Activated naive CD8-positive, alpha-beta T cell (primary cell): ENCODE results near the gene SLC24A4.

Source experiments
- H3K27ac Mint-ChIP-seq: one replicate; pipeline ENCODE4 v1.8.0; 2021; ENCODE audit warnings: mixed read lengths
- H3K27me3 Mint-ChIP-seq: one replicate; pipeline ENCODE4 v1.8.0; 2021; ENCODE audit warnings: mixed read lengths
- H3K36me3 Mint-ChIP-seq: one replicate; pipeline ENCODE4 v1.8.0; 2021; ENCODE audit warnings: mixed read lengths
- H3K4me1 Mint-ChIP-seq: one replicate; pipeline ENCODE4 v1.8.0; 2021; ENCODE audit warnings: low read depth, mixed read lengths
- H3K4me3 Mint-ChIP-seq: one replicate; pipeline ENCODE4 v1.8.0; 2021; ENCODE audit warnings: mild to moderate bottlenecking, mixed read lengths
- H3K9me3 Mint-ChIP-seq: one replicate; pipeline ENCODE4 v1.8.0; 2021; ENCODE audit warnings: low read depth, mixed read lengths

The SLC24A4 gene

GRCh38 chr14:92369097-92369496 lies 46.1 kb downstream of the SLC24A4 start:
- Mint-ChIP-seq H3K4me1 (no peaks in the 10 kb centered on the region), H3K4me3 (no peak overlapping the region), H3K9me3 (no peaks in the 10 kb centered on the region)

GRCh38 chr14:92372230-92372629 lies 49.3 kb downstream of the SLC24A4 start:
- no peaks in the 10 kb centered on the region for H3K27me3 Mint-ChIP-seq
- H3K27ac Mint-ChIP-seq = no peak overlapping the region
- H3K4me3 Mint-ChIP-seq = no peak overlapping the region
- no peaks in the 10 kb centered on the region for H3K9me3 Mint-ChIP-seq
- H3K36me3 Mint-ChIP-seq = no peaks in the 10 kb centered on the region
- no peaks in the 10 kb centered on the region for H3K4me1 Mint-ChIP-seq

More at GRCh38 chr14:92369097-92369496, 46.1 kb downstream of the SLC24A4 start:
- no peaks in the 10 kb centered on the region for H3K36me3 Mint-ChIP-seq
- H3K27me3 Mint-ChIP-seq = no peaks in the 10 kb centered on the region
- H3K27ac Mint-ChIP-seq = no peak overlapping the region

- no peak overlapping the region for H3K27ac Mint-ChIP-seq
- H3K36me3 Mint-ChIP-seq = no peaks in the 10 kb centered on the region
- H3K4me1 Mint-ChIP-seq = no peaks in the 10 kb centered on the region
- H3K27me3 Mint-ChIP-seq = no peaks in the 10 kb centered on the region
- no peak overlapping the region for H3K4me3 Mint-ChIP-seq
- no peaks in the 10 kb centered on the region for H3K9me3 Mint-ChIP-seq
Observed at GRCh38 chr14:92373336-92373735, 50.4 kb downstream of the SLC24A4 start.

- H3K4me1 Mint-ChIP-seq = no peaks in the 10 kb centered on the region
- no peaks in the 10 kb centered on the region for H3K9me3 Mint-ChIP-seq
- H3K27ac Mint-ChIP-seq = no peak overlapping the region
- no peak overlapping the region for H3K4me3 Mint-ChIP-seq
- H3K27me3 Mint-ChIP-seq = no peaks in the 10 kb centered on the region
- H3K36me3 Mint-ChIP-seq = no peaks in the 10 kb centered on the region
Observed at GRCh38 chr14:92380131-92380530, 57.2 kb downstream of the SLC24A4 start.

DNA sequence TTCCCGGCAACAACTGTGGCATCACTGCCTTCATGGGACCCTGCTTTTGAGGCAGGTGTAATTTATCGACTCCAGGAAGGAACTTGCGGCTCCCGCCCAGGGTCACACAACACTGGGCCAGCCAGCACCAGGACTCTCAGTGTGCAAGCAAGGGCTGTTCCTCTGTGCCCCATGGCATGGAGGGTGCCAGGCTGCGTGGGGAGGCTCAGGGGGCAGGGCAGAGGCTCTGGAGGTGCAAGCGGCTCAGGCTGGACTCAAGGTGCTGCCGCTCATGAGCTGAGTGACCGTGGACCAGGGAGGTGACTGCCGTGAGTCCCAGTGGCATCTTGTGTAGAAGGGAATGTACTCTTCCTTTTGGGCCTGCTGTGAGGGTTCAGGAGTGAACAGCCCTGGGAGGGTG lies 57.6 kb downstream of the SLC24A4 start:
- Mint-ChIP-seq H3K4me1 (no peaks in the 10 kb centered on the region), H3K27me3 (no peaks in the 10 kb centered on the region), H3K27ac (no peak overlapping the region), H3K9me3 (no peaks in the 10 kb centered on the region), H3K4me3 (no peak overlapping the region), H3K36me3 (no peaks in the 10 kb centered on the region)

GRCh38 chr14:92382677-92383076 lies 59.7 kb downstream of the SLC24A4 start:
- H3K27ac Mint-ChIP-seq = no peak overlapping the region
- no peaks in the 10 kb centered on the region for H3K4me1 Mint-ChIP-seq
- H3K36me3 Mint-ChIP-seq = no peaks in the 10 kb centered on the region
- no peak overlapping the region for H3K4me3 Mint-ChIP-seq
- no peaks in the 10 kb centered on the region for H3K9me3 Mint-ChIP-seq
- no peaks in the 10 kb centered on the region for H3K27me3 Mint-ChIP-seq

GRCh38 chr14:92383805-92384204 lies 60.8 kb downstream of the SLC24A4 start:
- Mint-ChIP-seq H3K27ac (no peak overlapping the region), H3K36me3 (no peaks in the 10 kb centered on the region), H3K9me3 (no peaks in the 10 kb centered on the region), H3K4me3 (no peak overlapping the region), H3K4me1 (no peaks in the 10 kb centered on the region), H3K27me3 (no peaks in the 10 kb centered on the region)

DNA sequence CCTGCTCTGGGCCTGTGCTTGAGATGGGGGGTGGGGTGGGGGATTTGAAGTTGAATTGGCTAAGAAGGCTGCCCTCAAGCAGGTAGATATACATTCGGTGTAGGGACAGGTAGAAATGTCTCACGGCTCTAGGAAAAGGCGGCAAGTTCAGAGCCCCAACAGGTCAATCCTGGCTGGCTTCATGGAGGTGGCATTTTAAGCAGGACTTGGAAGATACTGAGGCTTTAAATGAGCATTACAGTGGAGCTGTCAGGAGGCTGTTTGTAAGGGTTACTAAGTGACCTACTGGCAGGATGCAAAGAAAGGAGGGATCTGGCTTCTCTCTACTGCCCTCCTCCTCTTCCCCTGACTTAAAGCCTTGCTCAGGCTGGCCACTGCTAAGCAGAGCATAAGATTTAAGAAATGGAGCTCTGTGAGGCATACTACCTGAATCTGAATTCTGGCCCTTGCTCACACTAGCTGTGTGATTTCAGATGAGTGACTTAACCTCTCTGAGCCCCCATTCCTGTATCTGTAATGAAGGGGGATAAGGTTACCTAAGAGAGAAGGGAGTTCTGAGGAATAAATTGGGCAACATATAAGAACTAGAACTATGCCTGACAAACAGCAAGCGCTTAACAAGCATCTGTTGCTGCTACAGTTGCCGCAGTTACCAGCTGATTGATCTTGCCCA lies 61.6 kb downstream of the SLC24A4 start:
- no peaks in the 10 kb centered on the region for H3K4me1 Mint-ChIP-seq

DNA sequence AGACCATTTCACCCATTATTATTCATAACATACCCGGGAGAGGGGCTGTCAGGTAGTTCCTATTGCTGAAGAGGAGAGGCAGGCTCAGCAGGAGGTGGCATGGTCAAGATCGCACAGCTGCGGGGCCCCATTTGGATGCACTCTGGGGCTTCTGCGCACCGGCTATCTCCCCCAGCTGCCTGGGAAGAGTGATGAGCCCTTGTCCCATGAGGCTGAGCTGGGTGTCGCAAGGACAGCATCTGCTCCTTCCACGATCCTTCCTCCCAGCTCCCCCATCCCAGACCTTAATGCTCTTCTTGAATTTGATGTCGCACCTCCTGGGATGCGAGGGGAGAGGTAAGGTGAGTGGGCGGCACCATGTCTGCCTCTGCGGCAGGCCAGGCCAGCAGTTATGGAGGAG lies 62.6 kb downstream of the SLC24A4 start:
- no peaks in the 10 kb centered on the region for H3K36me3 Mint-ChIP-seq
- H3K4me1 Mint-ChIP-seq = peaks cover 2% of the 10 kb centered on the region
- no peak overlapping the region for H3K4me3 Mint-ChIP-seq
- no peak overlapping the region for H3K27ac Mint-ChIP-seq
- H3K27me3 Mint-ChIP-seq = no peaks in the 10 kb centered on the region
- no peaks in the 10 kb centered on the region for H3K9me3 Mint-ChIP-seq

More for the DNA sequence above, 61.6 kb downstream of the SLC24A4 start:
- Mint-ChIP-seq H3K27ac (no peak overlapping the region), H3K27me3 (no peaks in the 10 kb centered on the region), H3K36me3 (no peaks in the 10 kb centered on the region), H3K9me3 (no peaks in the 10 kb centered on the region), H3K4me3 (no peak overlapping the region)

DNA sequence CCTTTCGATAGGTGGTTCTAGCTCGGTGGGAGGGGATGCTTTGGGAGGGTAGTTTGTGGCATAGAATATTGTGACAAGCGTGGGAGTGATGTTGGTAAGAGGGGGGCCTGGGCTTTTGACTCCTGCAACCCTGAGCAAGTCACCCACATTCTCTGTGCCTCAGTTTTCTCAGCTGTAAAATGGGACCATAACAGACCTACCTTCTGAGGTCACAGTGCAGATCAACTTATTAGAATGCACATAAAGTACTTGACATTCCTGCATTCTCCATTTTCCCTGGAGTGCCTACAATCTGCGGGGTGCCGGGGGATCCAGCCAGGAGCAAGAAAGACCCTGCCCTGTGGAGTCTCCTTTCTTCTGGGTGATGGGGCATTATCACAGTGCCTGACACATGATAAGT lies 63.2 kb downstream of the SLC24A4 start:
- Mint-ChIP-seq H3K9me3 (no peaks in the 10 kb centered on the region), H3K4me3 (no peak overlapping the region), H3K4me1 (peaks cover 2% of the 10 kb centered on the region), H3K36me3 (no peaks in the 10 kb centered on the region), H3K27me3 (no peaks in the 10 kb centered on the region), H3K27ac (no peak overlapping the region)

- Mint-ChIP-seq H3K9me3 (no peaks in the 10 kb centered on the region), H3K27ac (no peak overlapping the region), H3K4me1 (peaks cover 2% of the 10 kb centered on the region), H3K36me3 (no peaks in the 10 kb centered on the region), H3K4me3 (no peak overlapping the region), H3K27me3 (no peaks in the 10 kb centered on the region)
Observed at GRCh38 chr14:92386637-92387036, 63.7 kb downstream of the SLC24A4 start.

- H3K36me3 Mint-ChIP-seq = no peaks in the 10 kb centered on the region
- no peak overlapping the region for H3K4me3 Mint-ChIP-seq
- peaks cover 2% of the 10 kb centered on the region for H3K4me1 Mint-ChIP-seq
- no peak overlapping the region for H3K27ac Mint-ChIP-seq
- H3K9me3 Mint-ChIP-seq = no peaks in the 10 kb centered on the region
- H3K27me3 Mint-ChIP-seq = no peaks in the 10 kb centered on the region
Observed at GRCh38 chr14:92387578-92387977, 64.6 kb downstream of the SLC24A4 start.

- no peaks in the 10 kb centered on the region for H3K27me3 Mint-ChIP-seq
- H3K27ac Mint-ChIP-seq = no peak overlapping the region
- H3K36me3 Mint-ChIP-seq = no peaks in the 10 kb centered on the region
- H3K4me1 Mint-ChIP-seq = peaks cover 2% of the 10 kb centered on the region
- H3K9me3 Mint-ChIP-seq = no peaks in the 10 kb centered on the region
- H3K4me3 Mint-ChIP-seq = no peak overlapping the region
Observed at GRCh38 chr14:92389598-92390158, 66.7 kb downstream of the SLC24A4 start.

DNA sequence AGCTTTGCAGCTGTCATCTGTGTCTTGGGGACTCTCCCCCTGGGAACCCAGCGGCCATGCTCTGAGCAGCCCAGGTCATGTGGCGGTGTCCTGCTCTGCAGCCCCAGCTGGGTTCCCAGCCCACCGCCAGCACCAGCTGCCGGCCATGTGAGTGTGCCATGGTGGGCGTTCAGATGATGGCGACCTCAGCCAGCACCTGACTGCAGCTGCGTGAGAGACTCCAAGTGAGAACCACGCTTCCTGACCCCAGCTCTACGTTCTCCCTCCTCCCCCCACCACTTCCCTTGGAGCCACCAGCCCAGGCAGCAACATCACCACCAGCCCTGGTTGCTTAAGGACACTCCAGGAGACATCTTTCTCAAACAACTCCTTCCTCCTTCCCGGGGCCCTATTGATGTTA lies 68.8 kb downstream of the SLC24A4 start:
- no peak overlapping the region for H3K4me3 Mint-ChIP-seq
- no peak overlapping the region for H3K27ac Mint-ChIP-seq
- H3K36me3 Mint-ChIP-seq = no peaks in the 10 kb centered on the region
- peaks cover 2% of the 10 kb centered on the region for H3K4me1 Mint-ChIP-seq
- no peaks in the 10 kb centered on the region for H3K27me3 Mint-ChIP-seq
- no peaks in the 10 kb centered on the region for H3K9me3 Mint-ChIP-seq

DNA sequence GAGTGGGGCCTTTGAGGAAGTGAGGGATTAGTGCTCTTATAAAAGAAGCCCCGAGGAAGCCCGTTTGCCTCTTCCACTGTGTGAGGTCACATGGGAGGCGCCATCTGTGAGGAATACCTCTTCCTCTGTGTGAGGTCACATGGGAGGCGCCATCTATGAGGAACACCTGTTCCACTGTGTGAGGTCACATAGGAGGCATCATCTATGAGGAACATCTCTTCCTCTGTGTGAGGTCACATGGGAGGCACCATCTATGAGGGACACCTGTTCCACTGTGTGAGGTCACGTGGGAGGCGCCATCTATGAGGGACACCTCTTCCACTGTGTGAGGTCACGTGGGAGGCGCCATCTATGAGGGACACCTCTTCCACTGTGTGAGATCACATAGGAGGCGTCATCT lies 69.7 kb downstream of the SLC24A4 start:
- Mint-ChIP-seq H3K9me3 (no peaks in the 10 kb centered on the region), H3K4me3 (no peak overlapping the region), H3K27me3 (no peaks in the 10 kb centered on the region), H3K27ac (no peak overlapping the region), H3K36me3 (no peaks in the 10 kb centered on the region), H3K4me1 (peaks cover 2% of the 10 kb centered on the region)
